Body of pancreas (tissue), 4 donors: ENCODE results near the gene LGALS3. TPM values are rescaled to one million over a fixed set of nuclear protein-coding genes. Genes with fewer than 3 reads are reported as not detected.

Experiments
- ATAC-seq: fragments of 150-250 bp; one replicate; pipeline ENCODE4 v1.9.1; 2016
- DNase-seq, 4 donors: peaks; one replicate each; pipeline ENCODE4 v3.0.0-alpha.2; 2019
- H3K27ac ChIP-seq, 4 donors: fragments of 200-600 bp; sonication (generic); 1 replicate in 3 of 4; 2 replicates in 1 of 4; pipeline versions ENCODE4 v1.5.1 to v1.6.1; 2016 to 2019; ENCODE audit warnings: mild to moderate bottlenecking in 1 of 4, mixed read lengths in 1 of 4, moderate library complexity in 1 of 4
- H3K27me3 ChIP-seq, 2 donors: fragments of 200-600 bp; sonication (generic); one replicate each; pipeline ENCODE4 v1.6.0; 2016; ENCODE audit warnings: mild to moderate bottlenecking in 1 of 2
- H3K36me3 ChIP-seq, 2 donors: fragments of 200-600 bp; sonication (generic); replicated peaks in 1 of 2; 2 replicates each; pipeline ENCODE4 v1.5.1; 2016; ENCODE audit warnings: low read depth in 2 of 2; ENCODE audit not compliant: insufficient read depth in 1 of 2
- H3K4me1 ChIP-seq: fragments of 200-600 bp; sonication (generic); one replicate; pipeline ENCODE4 v1.6.0; 2016
- H3K4me3 ChIP-seq, 2 donors: fragments of 200-600 bp; sonication (generic); 1 replicate in 1 of 2; 2 replicates in 1 of 2; pipeline ENCODE4 v1.5.1; 2016 to 2019
- H3K9me3 ChIP-seq, 3 donors: fragments of 200-600 bp; sonication (generic); 1 replicate in 2 of 3; 2 replicates in 1 of 3; pipeline ENCODE4 v1.5.1; 2016
- CTCF ChIP-seq, 7 experiments: fragments of 450-650 bp in 4 of 7; fragments of 200-600 bp in 3 of 7; sonication (generic) in 3 of 7; IDR thresholded peaks; one replicate each; pipeline ENCODE4 v1.5.1; 2016 to 2019; ENCODE audit warnings: antibody characterized with exemption in 7 of 7
- POLR2A ChIP-seq, 3 donors: fragments of 450-650 bp; IDR thresholded peaks; one replicate each; pipeline ENCODE4 v1.6.1; 2016; ENCODE audit warnings: antibody characterized with exemption in 3 of 3, mild to moderate bottlenecking in 2 of 3
- WGBS, 2 donors: methylation state at CpG; one replicate each; pipeline ENCODE4 v1.1.5; 2017; 5-methylcytosine and 5-hydroxymethylcytosine counted together
- intact Hi-C: fragments of 100-400 bp; cut with DNase I; formaldehyde crosslinking; loops from one replicate; pipeline ENCODE4 v1.15.1; 2023
- total RNA-seq, 2 donors: library from RNA; depleted of rRNA; stranded (reverse); fragments of >200 nt; gene quantifications; one replicate each; pipeline ENCODE4 v1.1.0, GENCODE V29; 2016

The LGALS3 gene
- total RNA-seq, 2 donors from 2014 or later: 53.4 to 145 TPM

- 17 to 49% methylated on average over 4 of the region's 4 CpGs for whole genome bisulfite sequencing, 2 donors
- H3K9me3 ChIP-seq: no peaks in the 10 kb centered on the region
- H3K27ac ChIP-seq: no peak overlapping the region
- DNase-seq: peak in 1 of 4 donors; percentile 53
- intact Hi-C loops: loop anchor here (5.0 kb wide), 1 partner anchor 41 kb away; no protein-coding TSS in a partner anchor
- no peak for ATAC-seq
- H3K4me3 ChIP-seq: no peak overlapping the region
- H3K27me3 ChIP-seq: no peaks in the 10 kb centered on the region
- TF ChIP-seq POLR2A (IDR thresholded peaks at IDR 0.05) (no peak), CTCF (IDR thresholded peaks at IDR 0.05) (peak; percentile 22 to 67 (median 40))
- H3K36me3 ChIP-seq: no peaks in the 10 kb centered on the region
- peaks cover 39% of the 10 kb centered on the region for H3K4me1 ChIP-seq
Measured at GRCh38 chr14:55133416-55133815, 4.4 kb downstream of the LGALS3 start.

- peaks cover 36% of the 10 kb centered on the region for H3K4me1 ChIP-seq
- 86 to 88% methylated on average over 3 of the region's 3 CpGs for WGBS, 2 donors
Measured at GRCh38 chr14:55136241-55136640, 7.2 kb downstream of the LGALS3 start.

GRCh38 chr14:55136885-55137786, 8.1 kb downstream of the LGALS3 start:
- peak; percentile 51 for ATAC-seq
- Histone ChIP-seq H3K4me1 (peaks cover 32% of the 10 kb centered on the region), H3K27me3 (no peaks in the 10 kb centered on the region), H3K27ac (peak overlapping the region in 2 of 4 donors; percentile 7 to 38), H3K9me3 (no peaks in the 10 kb centered on the region), H3K36me3 (peaks cover 0 to 14% of the 10 kb centered on the region in 2 donors), H3K4me3 (no peak overlapping the region)
- WGBS, 2 donors: 60 to 69% methylated on average over 12 of the region's 12 CpGs
- intact Hi-C loops: no loop called here
- TF ChIP-seq POLR2A (IDR thresholded peaks at IDR 0.05) (no peak), CTCF (IDR thresholded peaks at IDR 0.05) (peak in 1 of 7 experiments; percentile 18)
- peak; percentile 37 to 79 (median 64) for DNase-seq

More at GRCh38 chr14:55136241-55136640, 7.2 kb downstream of the LGALS3 start:
- Histone ChIP-seq H3K27ac (no peak overlapping the region), H3K27me3 (no peaks in the 10 kb centered on the region), H3K9me3 (no peaks in the 10 kb centered on the region), H3K36me3 (peaks cover 0 to 7% of the 10 kb centered on the region in 2 donors), H3K4me3 (no peak overlapping the region)
- no peak for ATAC-seq
- no peak for TF ChIP-seq POLR2A (IDR thresholded peaks at IDR 0.05)
- no peak for TF ChIP-seq CTCF (IDR thresholded peaks at IDR 0.05)
- no peak for DNase-seq
- intact Hi-C loops: no loop called here

- Histone ChIP-seq H3K4me3 (no peak overlapping the region), H3K4me1 (peaks cover 32% of the 10 kb centered on the region), H3K9me3 (no peaks in the 10 kb centered on the region), H3K27me3 (no peaks in the 10 kb centered on the region), H3K36me3 (peaks cover 0 to 17% of the 10 kb centered on the region in 2 donors), H3K27ac (peak overlapping the region in 1 of 4 donors; percentile 38)
- TF ChIP-seq CTCF (IDR thresholded peaks at IDR 0.05) (no peak), POLR2A (IDR thresholded peaks at IDR 0.05) (no peak)
- no peak for DNase-seq
- no peak for ATAC-seq
- WGBS, 2 donors: 85 to 96% methylated on average over 4 to 7 of the region's 7 CpGs
- intact Hi-C loops: no loop called here
Measured at GRCh38 chr14:55138091-55138490, 9.0 kb downstream of the LGALS3 start.
